ENCODE results near the gene ZNF688.
A peak's percentile ranks its signal among the peaks of the same experiment; 100 is the strongest.
"Not testable (repeated sequence)": the region's sequence is repeated elsewhere in the genome, so short reads cannot be mapped to it uniquely, and the experiment has no call there.

ZNF688 gene

GRCh38 chr16:30535106-30535776 is 36.3 kb downstream of the ZNF688 start:
- no peak for DNase-seq (ENCODE audit: low read depth in 2 of 2, low spot score in 1 of 2)

- DNase-seq (ENCODE audit: low read depth in 2 of 2, low spot score in 1 of 2), result peak; percentile 71 to 85
Measured at GRCh38 chr16:30534368-30535105, 37.0 kb downstream of the ZNF688 start, which contains the start of gene ZNF747. Gene ZNF747, minus strand, starts transcription at chr16:30534858. Its CDS starts 179 bp downstream, at chr16:30534679.

- no peak for DNase-seq (ENCODE audit: low read depth in 2 of 2, low spot score in 1 of 2)
Measured at GRCh38 chr16:30533748-30534367, 37.7 kb downstream of the ZNF688 start.

- DNase-seq (ENCODE audit: low read depth in 2 of 2, low spot score in 1 of 2), result no peak
Measured at GRCh38 chr16:30533146-30533522, 38.4 kb downstream of the ZNF688 start.

- DNase-seq (ENCODE audit: low read depth in 2 of 2, low spot score in 1 of 2), result no peak
Measured at GRCh38 chr16:30532285-30533145, 39.0 kb downstream of the ZNF688 start.

DNA sequence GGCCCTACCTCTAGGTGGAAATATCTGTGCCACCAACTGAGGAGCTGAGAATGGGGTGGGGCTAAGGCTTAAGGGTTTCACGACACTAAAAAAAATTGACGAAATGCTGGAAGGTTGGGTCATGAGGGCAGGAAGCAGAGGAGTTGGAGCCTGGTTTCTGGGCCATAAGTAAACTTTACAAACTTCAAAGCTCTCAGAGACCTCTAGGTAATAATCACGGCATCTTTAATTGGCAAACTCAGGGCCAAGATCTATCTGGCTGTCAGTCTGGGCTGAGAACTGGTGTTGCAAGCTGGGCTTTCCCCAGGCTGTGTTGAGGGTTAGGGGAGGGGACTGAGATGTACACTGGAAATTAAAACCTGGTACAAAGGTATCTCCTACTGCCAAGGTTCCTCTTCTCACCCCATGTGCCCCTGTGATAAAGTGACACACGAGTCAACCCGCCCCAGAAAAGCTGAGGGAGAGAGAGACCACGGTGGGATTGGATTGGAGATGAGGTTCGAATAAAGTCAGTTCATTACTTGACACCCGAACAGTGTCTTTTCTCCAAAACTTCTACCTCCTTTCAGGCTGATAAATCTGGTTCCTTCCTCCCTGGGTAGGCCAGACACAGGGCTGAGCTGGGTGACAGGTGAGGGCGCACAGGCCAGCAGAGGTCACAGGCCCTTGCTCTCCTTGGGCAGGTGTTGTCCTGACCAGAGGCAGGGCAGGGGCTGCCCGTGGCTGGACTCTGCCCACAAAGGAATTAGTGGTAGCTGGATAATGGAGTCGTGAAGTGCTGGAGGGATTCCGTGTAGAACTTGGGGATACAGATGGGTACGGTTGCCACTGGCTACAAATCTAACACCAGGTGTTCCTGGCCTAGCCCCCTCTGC is 41.1 kb downstream of the ZNF688 start:
- DNase-seq (ENCODE audit: low read depth in 2 of 2, low spot score in 1 of 2), result no peak

DNA sequence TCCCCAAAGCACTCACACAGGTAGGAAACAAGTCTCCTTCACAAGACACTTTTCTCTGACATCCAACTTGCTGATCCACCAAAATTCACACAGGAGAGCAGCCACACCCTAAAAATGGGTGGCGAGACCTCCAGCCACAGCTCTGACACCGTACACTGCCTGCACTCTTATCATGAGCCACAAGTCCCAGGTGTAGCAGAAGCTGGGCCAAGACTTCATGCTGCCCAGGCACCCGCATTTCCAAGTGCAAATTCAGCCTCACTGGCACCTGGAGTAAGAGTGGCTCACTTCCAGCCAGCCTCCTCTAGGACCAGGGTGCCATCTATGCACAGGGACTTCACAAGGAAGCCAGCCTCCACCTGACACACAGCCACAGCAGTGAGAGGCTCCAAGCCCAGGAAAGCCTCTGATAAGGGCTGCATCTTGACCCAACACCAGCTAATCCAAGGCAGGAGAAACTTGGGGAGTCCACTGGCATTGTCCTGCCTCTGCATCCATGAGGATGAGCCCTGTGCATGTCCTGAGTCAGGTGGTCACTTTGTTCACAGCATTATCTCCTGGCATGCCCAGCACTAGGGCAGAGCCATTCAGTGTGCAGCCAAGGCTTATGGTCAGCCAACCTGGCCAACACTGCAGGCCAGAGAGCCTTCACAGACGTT is 42.6 kb downstream of the ZNF688 start:
- no peak for DNase-seq (ENCODE audit: low read depth in 2 of 2, low spot score in 1 of 2)

- no peak for DNase-seq (ENCODE audit: low read depth in 2 of 2, low spot score in 1 of 2)
Measured at GRCh38 chr16:30527635-30528178, 43.8 kb downstream of the ZNF688 start.

DNA sequence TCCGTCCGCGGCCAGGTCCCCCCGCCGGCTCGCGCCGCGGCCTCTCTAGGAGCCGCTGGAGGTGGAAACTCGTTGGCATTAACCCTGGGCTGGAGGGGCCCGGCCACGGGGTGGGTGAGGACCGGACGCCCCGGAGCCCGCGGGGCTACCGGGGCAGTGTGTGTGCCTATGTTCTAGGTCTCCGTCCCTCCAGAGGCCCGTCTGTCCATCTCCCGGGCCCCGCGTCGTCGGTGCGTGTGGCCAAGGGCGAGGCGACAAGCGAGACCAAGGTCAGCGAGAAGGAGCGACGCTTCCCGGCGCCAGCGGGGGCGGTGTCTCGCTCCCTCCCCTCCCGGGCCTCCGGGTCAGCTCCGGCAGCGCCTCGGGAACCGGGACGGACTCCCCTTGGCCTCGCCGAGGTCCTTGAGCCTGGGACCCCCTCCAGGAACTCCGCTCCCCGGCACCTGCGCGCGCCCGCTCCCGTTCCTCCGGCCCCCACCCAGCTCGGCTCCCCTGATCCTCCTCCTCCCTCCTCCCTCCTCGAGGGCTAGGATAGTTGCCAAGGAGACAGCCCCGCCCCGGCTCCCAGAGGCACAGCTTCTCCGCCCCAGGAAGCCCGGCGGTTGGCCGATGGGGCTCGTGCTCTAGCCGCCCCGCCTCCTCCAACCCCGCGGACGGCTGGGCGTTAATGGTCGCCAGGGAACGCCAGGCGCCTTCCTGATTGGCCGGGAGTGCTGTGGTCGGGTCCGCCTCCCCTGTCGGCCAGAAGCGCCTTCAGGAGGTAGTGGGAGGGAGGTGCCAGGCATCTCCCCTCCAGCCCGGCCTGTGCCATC is 44.5 kb downstream of the ZNF688 start:
- DNase-seq (ENCODE audit: low read depth in 2 of 2, low spot score in 1 of 2), result peak; percentile 60 to 79

DNA sequence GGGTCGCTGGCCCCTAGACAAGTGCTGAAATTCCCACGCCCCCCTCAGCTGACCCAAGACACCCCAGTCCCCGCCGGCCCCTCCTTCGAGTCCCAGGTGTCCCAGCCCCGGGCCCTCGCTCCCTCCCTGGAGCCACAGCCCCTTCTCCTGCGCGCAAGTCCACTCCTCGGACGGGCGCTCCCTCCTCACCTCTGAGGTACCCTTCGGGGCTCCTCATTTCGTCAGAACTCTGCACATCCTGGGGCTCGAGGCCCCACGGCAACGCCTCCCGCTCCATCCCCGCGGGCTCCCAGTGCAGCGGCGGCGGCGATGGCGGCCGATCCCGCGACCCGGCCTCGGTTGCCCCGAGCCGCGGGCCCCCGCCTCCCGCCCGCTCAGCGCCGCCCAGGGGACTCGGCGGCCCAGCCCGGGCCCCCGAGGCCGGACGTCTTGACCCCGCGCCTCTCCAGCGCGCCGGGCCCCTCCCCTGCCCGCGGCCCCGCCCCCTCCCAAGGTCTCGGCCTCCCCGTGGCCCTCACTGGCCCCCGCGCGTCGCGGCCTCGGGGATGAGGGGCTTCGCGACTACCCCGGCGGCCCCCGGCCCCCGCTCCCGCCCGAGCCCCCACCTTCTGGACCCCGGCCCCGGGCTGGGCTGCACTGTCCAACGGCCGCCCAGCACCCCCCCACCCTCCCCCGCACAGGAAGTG is 45.2 kb downstream of the ZNF688 start, which contains the start of gene ZNF768:
TSS of gene ZNF768 (minus strand) at position 430 of the 686 bp plus-strand sequence. CDS start at position 277, 153 bp downstream.
- DNase-seq (ENCODE audit: low read depth in 2 of 2, low spot score in 1 of 2), result no peak

DNA sequence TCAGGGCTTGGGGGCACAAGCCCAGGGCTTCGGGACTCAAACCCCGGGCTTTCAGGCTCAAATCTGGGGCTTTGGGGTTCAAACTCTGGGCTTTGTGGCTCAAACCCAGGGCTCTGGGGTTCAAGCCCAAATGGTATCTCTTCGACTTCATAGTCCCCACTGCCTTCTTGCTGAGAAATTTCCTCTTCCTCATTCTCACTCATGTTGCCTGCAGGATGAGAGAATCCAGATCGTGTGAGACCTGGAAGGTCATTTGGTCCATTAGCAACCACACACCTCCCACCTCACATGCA is 45.7 kb downstream of the ZNF688 start:
- no peak for DNase-seq (ENCODE audit: low read depth in 2 of 2, low spot score in 1 of 2)

DNA sequence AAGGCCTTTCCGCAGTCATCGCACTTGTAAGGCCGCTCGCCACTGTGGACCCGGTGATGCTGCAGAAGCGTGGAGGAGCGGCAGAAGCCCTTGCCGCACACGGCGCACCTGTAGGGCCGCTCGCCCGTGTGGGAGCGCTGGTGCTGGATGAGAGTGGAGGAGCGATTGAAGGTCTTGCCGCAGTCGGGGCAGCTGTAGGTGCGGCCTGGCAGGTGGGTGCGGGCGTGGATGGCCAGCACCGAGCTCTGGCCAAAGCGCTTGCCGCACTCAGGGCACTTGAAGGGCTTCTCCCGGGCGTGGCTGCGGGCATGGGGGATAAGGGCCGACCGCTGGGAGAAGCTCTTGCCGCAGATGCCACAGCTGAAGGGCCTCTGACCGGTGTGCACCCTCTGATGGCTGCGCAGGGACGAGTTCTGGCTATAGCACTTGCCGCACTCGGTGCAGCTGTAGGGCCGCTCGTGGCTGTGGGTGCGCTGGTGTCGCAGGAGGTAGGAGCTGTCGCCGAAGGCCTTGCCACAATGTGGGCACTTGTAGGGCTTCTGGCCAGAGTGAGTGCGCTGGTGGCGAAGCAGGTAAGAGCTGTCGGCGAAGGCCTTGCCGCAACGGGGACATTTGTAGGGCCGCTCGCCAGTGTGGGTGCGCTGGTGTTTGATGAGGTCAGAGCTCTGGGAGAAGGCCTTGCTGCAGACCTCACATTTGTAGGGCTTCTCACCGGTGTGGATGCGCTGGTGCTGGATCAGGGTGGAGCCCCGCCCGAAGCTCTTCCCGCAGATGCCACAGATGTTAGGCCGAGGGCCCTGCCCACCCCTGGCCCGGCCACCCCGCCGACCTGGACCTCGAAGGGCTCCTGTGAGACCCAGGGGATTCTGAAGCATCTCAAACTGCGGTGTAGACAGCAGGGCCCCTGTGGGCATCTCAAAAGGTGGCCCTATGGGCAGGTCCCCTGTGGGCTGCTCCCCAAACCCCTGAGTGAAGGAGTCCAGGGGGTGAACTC is 46.6 kb downstream of the ZNF688 start:
- no peak for DNase-seq (ENCODE audit: low read depth in 2 of 2, low spot score in 1 of 2)

- no peak for DNase-seq (ENCODE audit: low read depth in 2 of 2, low spot score in 1 of 2)
Measured at GRCh38 chr16:30523768-30524574, 47.5 kb downstream of the ZNF688 start.

- DNase-seq (ENCODE audit: low read depth in 2 of 2, low spot score in 1 of 2), result not testable (repeated sequence)
Measured at GRCh38 chr16:30522702-30523463, 48.6 kb downstream of the ZNF688 start.

DNA sequence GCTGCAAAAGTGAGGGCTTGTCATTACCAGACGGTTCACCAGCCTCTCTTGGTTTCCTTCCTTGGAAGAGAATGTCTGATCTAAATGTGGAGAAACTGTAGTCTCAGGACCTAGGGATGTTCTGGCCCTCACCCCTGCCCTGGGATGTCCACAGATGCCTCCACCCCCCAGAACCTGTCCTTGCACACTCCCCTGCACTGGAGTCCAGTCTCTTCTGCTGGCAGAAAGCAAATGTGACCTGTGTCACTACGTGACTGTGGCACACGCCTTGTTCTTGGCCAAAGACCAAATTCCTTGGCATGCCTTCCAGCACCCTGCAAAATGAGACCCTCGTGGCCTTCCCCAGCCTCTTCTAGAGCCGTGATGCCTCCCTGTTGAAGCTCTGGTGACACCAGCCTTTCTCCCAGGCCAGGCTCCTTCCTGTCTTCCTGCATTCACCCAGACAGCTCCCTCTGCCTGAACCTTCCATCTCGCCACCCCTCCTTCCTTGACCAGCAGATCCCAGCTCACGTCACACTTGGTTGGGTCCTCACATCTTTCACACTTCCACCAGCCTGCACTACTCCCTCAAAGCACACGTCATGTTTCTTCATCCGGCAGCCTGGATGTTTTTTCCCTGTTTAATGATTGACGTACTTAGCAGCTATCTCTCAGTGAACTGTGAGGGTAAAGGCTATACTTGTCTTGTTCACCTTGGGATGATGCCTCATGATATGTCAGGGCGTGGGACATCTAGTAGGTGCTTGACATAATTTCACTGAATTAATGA is 49.5 kb downstream of the ZNF688 start:
- no peak for DNase-seq (ENCODE audit: low read depth in 2 of 2, low spot score in 1 of 2)
